Stimulated activated CD8-positive, alpha-beta memory T cell treated with anti-CD3 and anti-CD28 coated beads, Interleukin-4, amount 100 ng/mL, for 1 hour (primary cell): ENCODE results near the gene CAPNS1.
"Not testable (repeated sequence)": the region's sequence is repeated elsewhere in the genome, so short reads cannot be mapped to it uniquely, and the experiment has no call there.

Source experiments
- DNase-seq, 2 donors: peaks; one replicate each; pipeline ENCODE4 v3.0.0-alpha.2; 2020; ENCODE audit warnings: low read depth in 2 of 2, low spot score in 1 of 2

Gene CAPNS1

GRCh38 chr19:36113894-36114720, 25.8 kb upstream of the CAPNS1 start:
- DNase-seq: no peak

- peak; percentile 97 to 98 for DNase-seq
Measured at GRCh38 chr19:36114721-36115452, 25.0 kb upstream of the CAPNS1 start, which contains the start of gene POLR2I. Gene POLR2I, minus strand, starts transcription at chr19:36114875. Its CDS starts 19 bp downstream, at chr19:36114856.

GRCh38 chr19:36115453-36116343, 24.2 kb upstream of the CAPNS1 start, which contains the start of gene TBCB:
Gene TBCB, plus strand, starts transcription at chr19:36115468. Its CDS starts 93 bp downstream, at chr19:36115561.
- peak; percentile 82 to 88 for DNase-seq

- no peak for DNase-seq
Measured at GRCh38 chr19:36116344-36116637, 23.6 kb upstream of the CAPNS1 start.

- no peak for DNase-seq
Measured at GRCh38 chr19:36120092-36120983, 19.5 kb upstream of the CAPNS1 start.

- no peak for DNase-seq
Measured at GRCh38 chr19:36120984-36121358, 18.9 kb upstream of the CAPNS1 start.

GRCh38 chr19:36121486-36122124, 18.3 kb upstream of the CAPNS1 start:
- DNase-seq: no peak

- no peak for DNase-seq
Measured at GRCh38 chr19:36125557-36125956, 14.3 kb upstream of the CAPNS1 start.

GRCh38 chr19:36128392-36128736, 11.5 kb upstream of the CAPNS1 start:
- no peak for DNase-seq

GRCh38 chr19:36131221-36131620, 8.6 kb upstream of the CAPNS1 start:
- DNase-seq: not testable (repeated sequence)

- not testable (repeated sequence) for DNase-seq
Measured at GRCh38 chr19:36134867-36135266, 5.0 kb upstream of the CAPNS1 start.

- no peak for DNase-seq
Measured at GRCh38 chr19:36136964-36137686, 2.7 kb upstream of the CAPNS1 start.

GRCh38 chr19:36139120-36139472, 770 bp upstream of the CAPNS1 start:
- no peak for DNase-seq

- peak in 1 of 2 donors; percentile 28 for DNase-seq
Measured at GRCh38 chr19:36140304-36141038, 605 bp downstream of the CAPNS1 start.

GRCh38 chr19:36141039-36141927, 1.4 kb downstream of the CAPNS1 start:
- peak; percentile 76 to 79 for DNase-seq

- no peak for DNase-seq
Measured at GRCh38 chr19:36142046-36142445, 2.2 kb downstream of the CAPNS1 start.

GRCh38 chr19:36142496-36142895, 2.6 kb downstream of the CAPNS1 start:
- no peak for DNase-seq

GRCh38 chr19:36144624-36145023, 4.8 kb downstream of the CAPNS1 start:
- DNase-seq: no peak
